K562 (cell line): ENCODE measurements around the gene TSPOAP1. TPM values are rescaled to one million over a fixed set of nuclear protein-coding genes. Genes with fewer than 3 reads are reported as not detected.

ENCODE experiments used
- ATF3 ChIP-seq, 2 experiments: fragments of 450-650 bp in 1 of 2; sonication (generic) in 1 of 2; formaldehyde crosslinking in 1 of 2; IDR thresholded peaks in 1 of 2; conservative IDR thresholded peaks in 1 of 2; 2 replicates each; pipeline versions ENCODE4 v1.6.1 to v1.8.1; 2016 to 2023; ENCODE audit warnings: mild to moderate bottlenecking in 2 of 2, moderate library complexity in 2 of 2, inconsistent platforms in 1 of 2, missing genetic modification reagents in 1 of 2
- CTBP1 ChIP-seq: fragments of 450-650 bp; IDR thresholded peaks from 2 replicates; pipeline ENCODE4 v1.6.1; 2016; ENCODE audit warnings: borderline replicate concordance
- EGR1 ChIP-seq: fragments of 450-650 bp; conservative IDR thresholded peaks from 2 replicates; pipeline ENCODE4 v1.6.1; 2017; ENCODE audit warnings: mild to moderate bottlenecking
- HMGXB4 ChIP-seq: sonication (generic); formaldehyde crosslinking; IDR thresholded peaks from 2 replicates; pipeline ENCODE4 v1.8.1; 2023; ENCODE audit warnings: mild to moderate bottlenecking, missing genetic modification reagents
- MTF1 ChIP-seq: fragments of 250-450 bp; sonication (Bioruptor Pico); IDR thresholded peaks from 2 replicates; pipeline ENCODE4 v1.9.0; 2021; ENCODE audit warnings: moderate library complexity, mild to moderate bottlenecking, inconsistent platforms, borderline replicate concordance
- NR2C1 ChIP-seq, 2 experiments: fragments of 450-650 bp; IDR thresholded peaks; 2 replicates each; pipeline ENCODE4 v1.6.1; 2017; ENCODE audit warnings: mild to moderate bottlenecking in 2 of 2, antibody characterized with exemption in 1 of 2, inconsistent platforms in 1 of 2, missing compliant biosample characterization in 1 of 2, missing genetic modification characterization in 1 of 2
- RFX1 ChIP-seq: fragments of 450-650 bp; IDR thresholded peaks from 2 replicates; pipeline ENCODE4 v1.6.1; 2016; ENCODE audit warnings: mild to moderate bottlenecking, moderate library complexity
- SIN3B ChIP-seq: fragments of 450-650 bp; IDR thresholded peaks from 2 replicates; pipeline ENCODE4 v1.6.1; 2017; ENCODE audit warnings: low read depth, mild to moderate bottlenecking, moderate library complexity
- SMAD1 ChIP-seq: fragments of 150-350 bp; IDR thresholded peaks from 2 replicates; pipeline ENCODE4 v1.6.1; 2014; ENCODE audit warnings: low read length, low read depth; ENCODE audit not compliant: partially characterized antibody
- SP1 ChIP-seq: sonication (generic); formaldehyde crosslinking; IDR thresholded peaks from 2 replicates; pipeline ENCODE4 v1.8.1; 2022; ENCODE audit warnings: mild to moderate bottlenecking, missing genetic modification reagents
- TFAP4 ChIP-seq: sonication (generic); formaldehyde crosslinking; IDR thresholded peaks from 2 replicates; pipeline ENCODE4 v1.8.0; 2022; ENCODE audit warnings: missing genetic modification reagents, mild to moderate bottlenecking, moderate library complexity, borderline replicate concordance
- TRIM25 ChIP-seq: fragments of 450-650 bp; IDR thresholded peaks from 2 replicates; pipeline ENCODE4 v1.7.0; 2016; ENCODE audit warnings: borderline replicate concordance
- ZNF140 ChIP-seq: fragments of 250-450 bp; sonication (Bioruptor Pico); IDR thresholded peaks from 2 replicates; pipeline ENCODE4 v1.8.0; 2021; ENCODE audit warnings: moderate library complexity, mild to moderate bottlenecking, inconsistent platforms
- ZNF655 ChIP-seq: fragments of 250-450 bp; sonication (Bioruptor Pico); IDR thresholded peaks from 2 replicates; pipeline ENCODE4 v1.5.0; 2021
- polyA plus RNA-seq, 8 experiments: library from polyadenylated mRNA; depleted of rRNA in 4 of 8; stranded (reverse) in 5 of 8; unstranded in 3 of 8; fragments of >200 nt; fragmentation: Nextera tagmentation in 2 of 8; fragmentation: Illumina TruSeq in 1 of 8; extraction: Ambion mirVana in 2 of 8; extraction: Trizol in 1 of 8; gene quantifications; 2 replicates each; pipeline versions ENCODE4 v1.2.1 to v1.2.3, GENCODE V29; 2011 to 2014; ENCODE audit warnings: inconsistent platforms in 1 of 8, missing spikeins in 1 of 8
- total RNA-seq, 7 experiments: library from RNA; depleted of rRNA in 6 of 7; stranded (reverse); fragments of >200 nt in 6 of 7; fragmentation: Illumina TruSeq in 2 of 7; extraction: Trizol in 2 of 7; gene quantifications; 2 replicates each; pipeline versions ENCODE4 v1.2.1 to v1.2.3, GENCODE V29; 2011 to 2021; ENCODE audit warnings: low replicate concordance in 1 of 7

The TSPOAP1 gene
- total and polyA plus RNA-seq, 9 of the 15 experiments (the other 6 are each of a cell fraction or from before 2014, with no cell fraction given) = 0.87 to 3.9 (median 1.8) TPM; not detected in 2

- TF ChIP-seq ATF3 (IDR thresholded peaks at IDR 0.05) (no peak), ATF3 (CRISPR knock-in tag; conservative IDR thresholded peaks at IDR 0.05) (peak; percentile 60; the same call in 1 of the 2 replicates), ZNF655 (CRISPR knock-in tag) (0 out of 2 replicates have a peak, but pooled peaks have one; percentile 9), NR2C1 (IDR thresholded peaks at IDR 0.05) (no peak), NR2C1 (tag; IDR thresholded peaks at IDR 0.05) (no peak), MTF1 (CRISPR knock-in tag) (no peak), SMAD1 (peak; percentile 98), EGR1 (peak; percentile 77), TRIM25 (no peak), HMGXB4 (CRISPR knock-in tag) (0 out of 2 replicates have a peak, but pooled peaks have one; percentile 82), TFAP4 (CRISPR knock-in tag) (peak; percentile 76), CTBP1 (0 out of 2 replicates have a peak, but pooled peaks have one; percentile 32), ZNF140 (CRISPR knock-in tag) (no peak), SP1 (CRISPR knock-in tag) (peak; percentile 87), RFX1 (no peak), SIN3B (peak; percentile 61; the same call in 1 of the 2 replicates)
These were observed 3.5 kb upstream of the TSPOAP1 start (continued) for GRCh38 chr17:58331815-58332777.
